ENCODE results near the gene GBF1. TPM values are rescaled to one million over a fixed set of nuclear protein-coding genes. Genes with fewer than 3 reads are reported as not detected.
A peak's percentile ranks its signal among the peaks of the same experiment; 100 is the strongest.

Gene GBF1
- total RNA-seq, 1 experiment from 2014 or later = 23.7 TPM

- Histone ChIP-seq H3K27me3 (ENCODE audit: insufficient read depth, low read length) (peaks cover 58% of the 10 kb centered on the region), H3K79me2 (ENCODE audit: insufficient read depth, low read length) (no peaks in the 10 kb centered on the region)
- H3K27ac Mint-ChIP-seq = no peak overlapping the region; a peak in 1 of 7 replicates
Measured at GRCh38 chr10:102240467-102241031, 4.8 kb upstream of the GBF1 start.

More at GRCh38 chr10:102240467-102241031, 4.8 kb upstream of the GBF1 start:
- H2BK5ac ChIP-seq (ENCODE audit: insufficient read length, low read length) = no peak overlapping the region
- no peak overlapping the region for H3K18ac ChIP-seq (ENCODE audit: insufficient read length, low read depth, low read length)
- TF ChIP-seq, protein P1, sequence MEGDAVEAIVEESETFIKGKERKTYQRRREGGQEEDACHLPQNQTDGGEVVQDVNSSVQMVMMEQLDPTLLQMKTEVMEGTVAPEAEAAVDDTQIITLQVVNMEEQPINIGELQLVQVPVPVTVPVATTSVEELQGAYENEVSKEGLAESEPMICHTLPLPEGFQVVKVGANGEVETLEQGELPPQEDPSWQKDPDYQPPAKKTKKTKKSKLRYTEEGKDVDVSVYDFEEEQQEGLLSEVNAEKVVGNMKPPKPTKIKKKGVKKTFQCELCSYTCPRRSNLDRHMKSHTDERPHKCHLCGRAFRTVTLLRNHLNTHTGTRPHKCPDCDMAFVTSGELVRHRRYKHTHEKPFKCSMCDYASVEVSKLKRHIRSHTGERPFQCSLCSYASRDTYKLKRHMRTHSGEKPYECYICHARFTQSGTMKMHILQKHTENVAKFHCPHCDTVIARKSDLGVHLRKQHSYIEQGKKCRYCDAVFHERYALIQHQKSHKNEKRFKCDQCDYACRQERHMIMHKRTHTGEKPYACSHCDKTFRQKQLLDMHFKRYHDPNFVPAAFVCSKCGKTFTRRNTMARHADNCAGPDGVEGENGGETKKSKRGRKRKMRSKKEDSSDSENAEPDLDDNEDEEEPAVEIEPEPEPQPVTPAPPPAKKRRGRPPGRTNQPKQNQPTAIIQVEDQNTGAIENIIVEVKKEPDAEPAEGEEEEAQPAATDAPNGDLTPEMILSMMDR (conservative IDR thresholded peaks at IDR 0.05) = no peak
- H3K56ac ChIP-seq (ENCODE audit: insufficient read length, low read depth, low read length) = no peak overlapping the region
- H3K14ac ChIP-seq (ENCODE audit: insufficient read depth, low read length) = no peak overlapping the region
- WGBS (ENCODE audit: extremely low coverage, insufficient read length, low lambda C conversion rate) = no CpG with 5 or more reads among the region's 39 CpGs
- Mint-ChIP-seq H3K27me3 (ENCODE audit: low read depth) (peaks cover 86% of the 10 kb centered on the region), H3K36me3 (ENCODE audit: insufficient read depth in 1 of 3, low read depth in 3 of 3) (no peaks in the 10 kb centered on the region; a peak in 1 of 7 replicates), H3K4me3 (peak overlapping the region; percentile 59 to 86), H3K4me1 (peaks cover 19 to 22% of the 10 kb centered on the region in 2 experiments), H3K9me3 (no peaks in the 10 kb centered on the region)
- DNase-seq = peak; percentile 41
- no peak overlapping the region for H3K23ac ChIP-seq (ENCODE audit: insufficient read length, low read depth, low read length)
- no peaks in the 10 kb centered on the region for H3K9me3 ChIP-seq (ENCODE audit: control insufficient read depth, low read depth, low read length)
- no peak overlapping the region for H2AK5ac ChIP-seq (ENCODE audit: insufficient read length, low read length)
- H4K5ac ChIP-seq (ENCODE audit: insufficient read length, low read depth, low read length) = no peak overlapping the region
- no peak overlapping the region for H2BK15ac ChIP-seq (ENCODE audit: low read depth, low read length)
- peak overlapping the region; percentile 82 for H3K4me2 ChIP-seq (ENCODE audit: insufficient read depth, insufficient read length, low read length)
- H4K20me1 ChIP-seq (ENCODE audit: control insufficient read depth, insufficient read depth, insufficient read length) = no peaks in the 10 kb centered on the region
- no peak overlapping the region for H4K91ac ChIP-seq (ENCODE audit: insufficient read length, low read depth, low read length)
- no peak overlapping the region for H3K9ac ChIP-seq (ENCODE audit: extremely low read depth, insufficient read length, low read length)
- H3K79me1 ChIP-seq (ENCODE audit: insufficient read depth, low read depth, low read length, poor library complexity, severe bottlenecking) = no peaks in the 10 kb centered on the region
- no peaks in the 10 kb centered on the region for H3K4me1 ChIP-seq (ENCODE audit: insufficient read depth, low read length)
- peaks cover 13% of the 10 kb centered on the region for H3K23me2 ChIP-seq (ENCODE audit: insufficient read length, low read depth, low read length, poor library complexity, severe bottlenecking)
- no peak overlapping the region for H3K4ac ChIP-seq (ENCODE audit: low read depth, low read length)
- H3T11ph ChIP-seq (ENCODE audit: low read length) = no peak overlapping the region
- H2AFZ ChIP-seq (ENCODE audit: low read length) = no peak overlapping the region
- H4K8ac ChIP-seq (replicated peaks; ENCODE audit: insufficient read length, low read depth, low read length) = no peak overlapping the region
- H2BK12ac ChIP-seq (ENCODE audit: insufficient read length, low read depth, low read length) = no peak overlapping the region
- H2BK120ac ChIP-seq (ENCODE audit: low read depth, low read length, poor library complexity, severe bottlenecking) = no peak overlapping the region
- no peak overlapping the region for H3K27ac ChIP-seq (ENCODE audit: insufficient read length, low read depth, low read length)
- no peak overlapping the region for H2BK20ac ChIP-seq (ENCODE audit: low read depth, low read length, poor library complexity, severe bottlenecking)
